ENCODE data around the gene JMJD4. TPM values are rescaled to one million over a fixed set of nuclear protein-coding genes. Genes with fewer than 3 reads are reported as not detected.

The JMJD4 gene
- 13.5 and 28.2 TPM in 2 replicates for total RNA-seq

GRCh38 chr1:227734856-227735538 lies at the start of gene JMJD4, which contains the start of gene SNAP47:
JMJD4 (minus strand) TSS chr1:227735302; CDS start chr1:227735273, 29 bp downstream.
SNAP47 (plus strand) TSS chr1:227735435; CDS start chr1:227747737, 12,302 bp downstream.
- peak; percentile 39 for DNase-seq (ENCODE audit: low read depth)
- no peak for TF ChIP-seq CTCF (conservative IDR thresholded peaks at IDR 0.05; ENCODE audit: low read depth, low read length)
- H3K4me3 ChIP-seq (ENCODE audit: low read depth, low read length) = peak within 1 kb of the TSS; percentile 94

- DNase-seq (ENCODE audit: low read depth) = no peak
- TF ChIP-seq CTCF (conservative IDR thresholded peaks at IDR 0.05; ENCODE audit: low read depth, low read length) = no peak
- no peak overlapping the region for H3K4me3 ChIP-seq (ENCODE audit: low read depth, low read length)
These were observed 47.1 kb upstream of the JMJD4 start for GRCh38 chr1:227782226-227782625.

DNA sequence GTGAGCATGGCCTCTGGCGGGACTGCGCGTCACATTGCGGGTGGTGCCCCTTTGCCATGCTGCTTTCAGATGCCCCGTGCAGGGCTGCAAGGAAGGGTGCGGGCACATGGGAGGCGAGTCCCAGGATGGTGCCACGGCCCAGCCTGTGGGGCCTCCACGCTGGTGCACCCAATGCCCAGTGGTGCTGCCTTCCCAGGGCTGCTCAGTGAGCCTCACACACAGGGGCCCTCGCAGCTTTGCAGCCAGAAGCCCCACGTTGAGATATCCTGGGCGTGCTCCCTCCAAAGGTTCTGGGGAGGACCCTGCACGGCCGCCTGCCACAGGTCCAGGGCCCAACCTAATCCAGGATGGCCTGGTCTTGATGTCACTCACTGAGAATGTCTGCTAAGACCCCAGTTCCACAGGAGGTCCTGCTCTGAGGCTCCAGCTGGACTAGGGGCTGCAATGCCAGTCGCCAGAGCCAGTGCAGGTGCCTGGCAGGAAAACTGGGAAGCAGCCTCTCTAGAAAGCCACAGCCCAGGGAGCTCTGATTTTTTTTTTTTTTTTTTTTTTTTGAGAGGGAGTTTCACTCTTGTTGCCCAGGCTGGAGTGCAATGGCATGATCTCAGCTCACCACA lies 46.3 kb upstream of the JMJD4 start:
- no peak for TF ChIP-seq CTCF (conservative IDR thresholded peaks at IDR 0.05; ENCODE audit: low read depth, low read length)
- DNase-seq (ENCODE audit: low read depth) = no peak

DNA sequence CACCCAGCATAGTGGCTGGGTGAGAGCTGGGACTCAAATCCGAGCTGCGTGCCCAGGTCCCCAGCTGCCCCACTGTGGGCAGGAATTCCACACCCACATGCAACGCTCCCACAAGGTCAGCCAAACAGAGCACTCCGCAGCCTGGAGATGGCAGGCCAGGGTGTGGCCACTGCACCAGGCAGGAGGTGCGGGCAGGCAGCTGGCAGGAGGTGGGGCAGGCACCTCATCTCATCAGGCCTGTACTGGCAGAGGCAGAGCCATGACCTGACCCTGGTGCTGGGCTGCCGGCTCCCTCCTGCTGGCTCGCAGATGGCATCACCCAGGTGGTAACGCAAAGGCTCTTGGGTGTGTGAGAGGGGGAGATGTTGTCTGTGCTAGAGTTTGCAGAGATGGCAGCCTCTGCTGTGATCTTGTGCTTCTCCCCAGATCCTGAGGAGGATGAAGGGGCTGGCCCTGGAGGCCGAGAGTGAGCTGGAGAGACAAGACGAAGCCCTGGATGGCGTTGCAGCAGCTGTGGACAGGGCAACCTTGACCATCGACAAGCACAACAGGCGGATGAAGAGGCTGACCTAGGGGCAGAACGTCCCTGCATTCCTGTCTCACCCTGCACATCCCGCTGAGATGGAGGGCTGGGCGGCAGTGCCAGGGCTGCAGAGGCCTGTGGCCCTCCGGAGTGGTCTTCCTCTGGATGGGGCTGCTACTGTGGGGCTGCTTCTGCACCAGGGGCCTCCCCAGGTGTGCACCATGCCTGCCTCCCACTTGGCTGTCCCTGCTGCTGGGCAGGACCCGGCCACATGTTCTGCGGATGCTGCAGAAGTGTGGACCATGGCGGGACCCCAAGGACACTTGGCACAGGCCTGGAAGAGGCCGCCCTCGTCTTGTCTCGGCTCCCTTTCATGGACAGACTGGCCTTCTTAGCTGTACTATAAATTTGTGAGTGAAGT lies 45.3 kb upstream of the JMJD4 start:
- no peak overlapping the region for H3K4me3 ChIP-seq (ENCODE audit: low read depth, low read length)
- DNase-seq (ENCODE audit: low read depth) = no peak
- no peak for TF ChIP-seq CTCF (conservative IDR thresholded peaks at IDR 0.05; ENCODE audit: low read depth, low read length)

More for the DNA sequence above, 46.3 kb upstream of the JMJD4 start:
- no peak overlapping the region for H3K4me3 ChIP-seq (ENCODE audit: low read depth, low read length)

DNA sequence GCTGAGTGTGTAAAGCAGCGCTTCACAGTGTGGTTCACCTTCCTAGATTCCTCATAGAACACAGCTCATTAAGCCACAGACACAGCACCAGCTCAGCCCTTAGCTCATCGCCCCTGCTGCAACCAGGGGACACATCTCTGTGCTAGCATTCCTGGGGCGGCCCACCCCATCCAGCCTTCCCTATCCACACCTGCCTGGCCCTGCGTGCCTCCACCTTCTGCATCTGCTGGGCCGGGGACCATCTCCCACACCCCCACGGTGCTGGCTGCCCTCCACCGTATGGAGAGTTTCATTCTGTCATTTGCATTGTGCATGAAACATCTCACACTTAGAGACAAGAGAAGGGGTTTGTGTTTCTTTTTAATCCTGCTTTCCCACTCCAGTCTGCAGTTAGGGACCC lies 44.6 kb upstream of the JMJD4 start:
- no peak for DNase-seq (ENCODE audit: low read depth)
- TF ChIP-seq CTCF (conservative IDR thresholded peaks at IDR 0.05; ENCODE audit: low read depth, low read length) = no peak
- no peak overlapping the region for H3K4me3 ChIP-seq (ENCODE audit: low read depth, low read length)

DNA sequence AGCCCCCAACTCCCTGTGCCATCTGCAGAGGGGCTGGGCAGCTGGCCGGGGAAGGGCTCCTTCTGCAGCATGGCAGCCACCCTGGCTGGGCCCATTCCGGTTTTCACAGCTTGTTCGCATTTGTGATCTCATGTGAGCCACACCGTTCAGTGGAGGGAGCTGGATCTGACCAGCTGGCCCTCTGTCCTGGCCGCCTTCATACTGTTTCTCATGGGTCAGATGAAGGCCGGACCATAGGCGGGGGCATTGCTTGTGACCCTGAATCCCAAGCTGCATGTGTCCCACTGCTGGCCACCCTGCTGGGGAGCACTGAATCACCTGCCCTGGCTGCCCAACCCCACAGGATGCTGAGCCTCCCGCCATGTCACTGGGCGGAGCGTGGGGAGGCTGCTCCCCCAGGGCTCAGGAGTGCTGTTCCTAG lies 43.9 kb upstream of the JMJD4 start:
- no peak for DNase-seq (ENCODE audit: low read depth)
- no peak for TF ChIP-seq CTCF (conservative IDR thresholded peaks at IDR 0.05; ENCODE audit: low read depth, low read length)
- H3K4me3 ChIP-seq (ENCODE audit: low read depth, low read length) = no peak overlapping the region

All from epithelial cell of proximal tubule (primary cell).